Mesodermal cell (in vitro differentiated cells): ENCODE results near the gene MUC5B. TPM values are rescaled to one million over a fixed set of nuclear protein-coding genes. Genes with fewer than 3 reads are reported as not detected.
"Not testable (repeated sequence)": the region's sequence is repeated elsewhere in the genome, so short reads cannot be mapped to it uniquely, and the experiment has no call there.

Source experiments
- H3K27ac ChIP-seq: 2 replicates; pipeline ENCODE4 v1.7.0; 2013; ENCODE audit warnings: mild to moderate bottlenecking, low read depth, low read length, moderate library complexity; ENCODE audit not compliant: severe bottlenecking
- H3K36me3 ChIP-seq: 2 replicates; pipeline ENCODE4 v1.7.1; 2013; ENCODE audit warnings: mild to moderate bottlenecking, low read length, moderate library complexity; ENCODE audit not compliant: control insufficient read depth, insufficient read depth
- H3K4me1 ChIP-seq: one replicate; pipeline ENCODE4 v1.7.1; 2013; ENCODE audit warnings: mild to moderate bottlenecking, low read length; ENCODE audit not compliant: insufficient read depth, control insufficient read depth, poor library complexity, severe bottlenecking
- H3K4me3 ChIP-seq: 2 replicates; pipeline ENCODE4 v1.7.0; 2013; ENCODE audit warnings: low read length, control low read depth, mild to moderate bottlenecking; ENCODE audit not compliant: insufficient read depth, poor library complexity, severe bottlenecking; ENCODE audit errors: extremely low read depth
- H3K9me3 ChIP-seq: 2 replicates; pipeline ENCODE4 v1.7.1; 2013; ENCODE audit warnings: mild to moderate bottlenecking, low read length, moderate library complexity; ENCODE audit not compliant: control insufficient read depth
- WGBS, 2 experiments: methylation state at CpG; one replicate each; pipeline ENCODE4 v1.1.5; 2013; ENCODE audit warnings: missing lambda C conversion rate in 2 of 2; ENCODE audit not compliant: insufficient coverage in 2 of 2; 5-methylcytosine and 5-hydroxymethylcytosine counted together
- polyA plus RNA-seq, 2 experiments: library from polyadenylated mRNA; stranded (reverse); fragments of 50-300 nt; gene quantifications; one replicate each; pipeline ENCODE4 v1.2.3, GENCODE V29; 2013

MUC5B gene
- not detected for polyA plus RNA-seq (2013, experiment 1 of 2)
- not detected for polyA plus RNA-seq (2013, experiment 2 of 2)

DNA sequence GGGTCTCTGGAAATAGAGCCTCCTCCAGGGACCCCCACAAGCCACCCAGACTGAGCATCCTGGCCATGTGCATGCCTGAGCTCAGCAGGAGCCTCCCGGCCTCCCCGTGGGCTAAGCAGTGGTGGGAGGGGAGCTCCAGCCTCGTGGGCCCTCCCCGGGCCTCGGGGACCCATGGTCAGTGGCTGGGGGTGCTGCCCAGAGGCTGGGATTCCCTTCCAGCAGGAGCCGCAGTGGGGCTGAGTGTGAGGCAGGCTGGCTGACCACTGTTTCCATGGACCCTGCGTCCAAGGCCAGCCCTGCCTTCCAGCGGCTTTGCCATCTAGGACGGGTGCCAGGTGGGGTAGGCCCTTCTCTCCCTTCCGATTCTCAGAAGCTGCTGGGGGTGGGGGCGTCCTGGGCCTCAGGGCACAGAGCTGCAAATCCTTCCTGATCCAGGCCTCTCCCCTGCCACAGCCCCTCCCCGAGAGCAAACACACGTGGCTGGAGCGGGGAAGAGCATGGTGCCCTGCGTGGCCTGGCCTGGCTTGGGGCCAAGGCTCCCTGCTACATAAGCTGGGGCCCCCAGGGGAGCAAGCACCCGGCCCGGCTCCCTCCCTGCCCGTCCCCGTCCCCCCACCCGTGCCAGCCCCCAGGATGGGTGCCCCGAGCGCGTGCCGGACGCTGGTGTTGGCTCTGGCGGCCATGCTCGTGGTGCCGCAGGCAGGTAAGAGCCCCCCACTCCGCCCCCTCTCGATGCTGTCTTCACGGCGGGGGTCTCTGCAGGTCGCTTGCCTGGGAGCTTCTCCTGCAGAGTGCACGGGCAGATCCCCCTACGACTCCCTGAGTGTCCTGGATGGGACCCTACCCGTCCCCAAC is at the start of gene MUC5B:
MUC5B (plus strand) TSS at position 576 of the 855 bp plus-strand sequence; CDS start at position 634, 58 bp downstream.
- Histone ChIP-seq H3K27ac (no peak within 1 kb of the TSS), H3K9me3 (no peaks in the 10 kb centered on the region), H3K4me1 (no peaks in the 10 kb centered on the region), H3K36me3 (no peaks in the 10 kb centered on the region), H3K4me3 (no peak within 1 kb of the TSS)
- 93 to 94% methylated on average over 25 to 34 of the region's 36 CpGs for WGBS, 2 experiments

DNA sequence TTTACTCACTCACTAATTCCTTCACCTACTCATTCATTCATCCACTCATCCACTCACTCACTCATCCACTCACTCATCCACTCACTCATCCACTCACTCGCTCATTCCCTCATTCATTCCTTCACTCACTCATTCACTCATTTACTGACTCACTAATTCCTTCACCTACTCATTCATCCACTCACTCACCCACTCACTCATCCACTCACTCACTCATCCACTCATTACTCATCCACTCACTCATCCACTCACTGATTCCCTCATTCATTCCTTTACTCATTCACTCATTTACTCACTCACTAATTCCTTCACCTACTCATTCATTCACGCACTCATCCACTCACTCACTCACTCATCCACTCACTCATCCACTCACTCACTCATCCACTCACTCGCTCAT is 49.5 kb upstream of the MUC5B start:
- WGBS, 2 experiments, result 64 to 87% methylated on average over 3 of the region's 3 CpGs
- not testable (repeated sequence) for H3K27ac ChIP-seq, H3K36me3 ChIP-seq, H3K4me3 ChIP-seq, H3K4me1 ChIP-seq, H3K9me3 ChIP-seq

- Histone ChIP-seq H3K36me3 (no peaks in the 10 kb centered on the region), H3K27ac (no peak overlapping the region), H3K4me1 (no peaks in the 10 kb centered on the region), H3K9me3 (peaks cover 5% of the 10 kb centered on the region), H3K4me3 (no peak overlapping the region)
- WGBS, 2 experiments, result 89% methylated on average over 32 to 37 of the region's 39 CpGs
Observed at GRCh38 chr11:1174441-1175370, 48.2 kb upstream of the MUC5B start.

DNA sequence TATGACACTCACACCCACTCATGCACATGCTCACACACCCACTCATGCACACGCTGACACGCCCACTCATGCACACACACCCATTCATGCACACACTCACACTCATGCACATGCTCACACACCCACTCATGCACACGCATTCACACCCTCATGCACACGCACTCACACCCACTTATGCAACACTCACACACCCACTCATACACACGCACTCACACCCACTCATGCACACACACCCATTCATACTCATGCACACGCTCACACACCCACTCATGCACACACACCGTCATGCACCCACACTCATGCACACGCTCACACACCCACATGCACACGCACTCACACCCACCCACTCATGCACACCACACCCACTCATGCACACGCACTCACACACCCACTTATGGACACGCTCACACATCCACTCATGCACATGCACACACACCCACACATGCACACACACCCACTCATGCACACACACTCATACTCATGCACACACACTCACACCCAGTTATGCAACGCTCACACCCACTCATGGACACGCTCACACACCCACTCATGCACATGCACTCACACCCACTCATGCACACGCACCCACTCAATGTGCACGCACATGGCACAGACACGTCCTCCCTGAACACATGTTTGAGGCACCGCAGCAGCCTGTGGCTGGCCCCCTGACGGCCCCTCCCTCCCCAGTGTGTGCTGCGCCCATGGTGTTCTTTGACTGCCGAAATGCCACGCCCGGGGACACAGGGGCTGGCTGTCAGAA is 47.2 kb upstream of the MUC5B start:
- no peak overlapping the region for H3K27ac ChIP-seq
- no peak overlapping the region for H3K4me3 ChIP-seq
- H3K4me1 ChIP-seq, result no peaks in the 10 kb centered on the region
- peaks cover 5% of the 10 kb centered on the region for H3K9me3 ChIP-seq
- 81 to 83% methylated on average over 16 to 21 of the region's 22 CpGs for WGBS, 2 experiments
- no peaks in the 10 kb centered on the region for H3K36me3 ChIP-seq

GRCh38 chr11:1176224-1177019 is 46.4 kb upstream of the MUC5B start:
- no peak overlapping the region for H3K27ac ChIP-seq
- WGBS, 2 experiments, result 91 to 95% methylated on average over 29 to 32 of the region's 32 CpGs
- no peaks in the 10 kb centered on the region for H3K36me3 ChIP-seq
- H3K9me3 ChIP-seq, result peaks cover 5% of the 10 kb centered on the region
- no peak overlapping the region for H3K4me3 ChIP-seq
- no peaks in the 10 kb centered on the region for H3K4me1 ChIP-seq

DNA sequence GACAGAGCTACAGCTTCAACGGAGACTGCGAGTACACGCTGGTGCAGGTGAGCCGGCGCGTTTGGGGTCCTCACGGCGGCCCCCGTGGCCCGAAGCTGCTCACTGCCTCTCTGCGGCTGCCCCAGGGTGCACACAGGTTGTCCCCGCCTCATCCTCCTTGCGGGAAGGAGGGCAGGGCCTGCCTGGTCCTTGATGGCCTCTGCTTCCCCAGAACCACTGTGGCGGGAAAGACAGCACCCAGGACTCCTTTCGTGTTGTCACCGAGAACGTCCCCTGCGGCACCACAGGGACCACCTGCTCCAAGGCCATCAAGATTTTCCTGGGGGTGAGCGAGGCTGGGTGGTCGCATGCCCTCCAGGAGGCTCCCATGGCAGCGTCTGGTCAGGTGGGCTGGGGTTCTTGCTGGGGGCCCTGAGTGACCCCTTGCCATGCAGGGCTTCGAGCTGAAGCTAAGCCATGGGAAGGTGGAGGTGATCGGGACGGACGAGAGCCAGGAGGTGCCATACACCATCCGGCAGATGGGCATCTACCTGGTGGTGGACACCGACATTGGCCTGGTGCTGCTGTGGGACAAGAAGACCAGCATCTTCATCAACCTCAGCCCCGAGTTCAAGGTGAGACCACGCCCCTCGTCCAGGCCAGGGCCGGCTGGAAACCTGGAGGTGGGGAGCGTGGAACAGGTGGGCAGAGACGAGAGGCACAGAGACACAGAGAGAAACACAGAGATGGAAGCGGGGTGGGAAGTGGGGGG is 45.7 kb upstream of the MUC5B start:
- WGBS, 2 experiments, result 90 to 91% methylated on average over 30 to 31 of the region's 34 CpGs
- peaks cover 5% of the 10 kb centered on the region for H3K9me3 ChIP-seq
- no peaks in the 10 kb centered on the region for H3K4me1 ChIP-seq
- no peaks in the 10 kb centered on the region for H3K36me3 ChIP-seq
- no peak overlapping the region for H3K4me3 ChIP-seq
- H3K27ac ChIP-seq, result no peak overlapping the region

DNA sequence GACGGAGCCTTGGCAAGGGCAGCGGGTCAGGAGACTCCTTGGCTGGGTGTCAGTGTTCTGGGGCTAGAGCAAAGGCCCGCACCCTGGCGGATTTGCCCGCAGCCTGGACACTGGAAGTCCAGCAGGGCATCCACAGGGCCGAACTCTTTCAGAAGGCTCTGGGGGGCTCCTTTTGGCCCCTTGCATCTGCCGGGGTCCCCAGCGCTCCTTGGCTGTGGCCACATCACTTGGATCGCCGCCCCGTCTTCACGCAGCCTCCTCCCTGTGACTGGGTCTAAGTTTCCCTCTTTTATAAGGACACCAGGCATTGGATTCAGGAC is 45.1 kb upstream of the MUC5B start:
- no peaks in the 10 kb centered on the region for H3K36me3 ChIP-seq
- H3K4me3 ChIP-seq, result no peak overlapping the region
- H3K27ac ChIP-seq, result no peak overlapping the region
- H3K9me3 ChIP-seq, result peaks cover 5% of the 10 kb centered on the region
- H3K4me1 ChIP-seq, result no peaks in the 10 kb centered on the region
- 92 to 94% methylated on average over 12 of the region's 12 CpGs for WGBS, 2 experiments

DNA sequence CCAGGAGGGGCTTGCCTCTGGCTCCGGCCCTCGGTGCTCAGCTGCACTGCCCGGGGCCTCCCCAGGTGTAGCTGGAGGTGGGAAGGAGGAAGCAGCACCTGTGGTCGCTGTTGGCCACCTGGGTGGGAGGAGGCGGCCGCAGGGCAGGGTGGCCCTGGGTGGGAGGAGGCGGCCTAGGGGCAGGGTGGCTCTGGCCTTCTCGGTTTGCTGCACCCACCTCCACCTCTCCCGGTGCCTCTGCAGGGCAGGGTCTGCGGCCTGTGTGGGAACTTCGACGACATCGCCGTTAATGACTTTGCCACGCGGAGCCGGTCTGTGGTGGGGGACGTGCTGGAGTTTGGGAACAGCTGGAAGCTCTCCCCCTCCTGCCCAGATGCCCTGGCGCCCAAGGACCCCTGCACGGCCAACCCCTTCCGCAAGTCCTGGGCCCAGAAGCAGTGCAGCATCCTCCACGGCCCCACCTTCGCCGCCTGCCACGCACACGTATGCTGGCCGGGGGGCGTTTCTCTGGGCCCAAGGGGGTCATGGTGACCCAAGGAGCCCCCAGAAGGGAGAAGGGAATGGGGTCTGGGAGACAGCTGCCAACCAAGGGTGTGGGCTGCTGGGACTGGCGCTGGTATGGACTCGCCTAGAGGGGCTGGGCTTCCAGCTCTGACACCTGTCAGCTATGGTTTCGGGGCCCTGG is 44.5 kb upstream of the MUC5B start:
- Histone ChIP-seq H3K4me1 (no peaks in the 10 kb centered on the region), H3K9me3 (peaks cover 3% of the 10 kb centered on the region), H3K36me3 (no peaks in the 10 kb centered on the region), H3K27ac (no peak overlapping the region), H3K4me3 (no peak overlapping the region)
- whole genome bisulfite sequencing, 2 experiments, result 87 to 88% methylated on average over 23 to 25 of the region's 31 CpGs

DNA sequence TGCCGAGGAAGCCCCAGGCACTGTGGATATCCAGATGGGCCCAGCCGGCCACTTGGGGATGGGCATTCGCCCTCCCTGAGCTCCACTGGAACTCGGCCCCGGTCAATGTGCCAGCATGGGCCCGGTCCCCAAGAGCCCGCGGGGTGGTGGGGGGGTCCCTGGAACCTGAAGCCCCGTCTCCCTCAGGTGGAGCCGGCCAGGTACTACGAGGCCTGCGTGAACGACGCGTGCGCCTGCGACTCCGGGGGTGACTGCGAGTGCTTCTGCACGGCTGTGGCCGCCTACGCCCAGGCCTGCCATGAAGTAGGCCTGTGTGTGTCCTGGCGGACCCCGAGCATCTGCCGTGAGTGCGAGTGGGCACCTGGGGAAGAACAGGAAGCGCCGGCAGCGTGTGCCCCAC is 44.0 kb upstream of the MUC5B start:
- H3K4me1 ChIP-seq, result no peaks in the 10 kb centered on the region
- H3K27ac ChIP-seq, result no peak overlapping the region
- no peaks in the 10 kb centered on the region for H3K9me3 ChIP-seq
- 93 to 95% methylated on average over 21 to 28 of the region's 29 CpGs for WGBS, 2 experiments
- no peaks in the 10 kb centered on the region for H3K36me3 ChIP-seq
- H3K4me3 ChIP-seq, result no peak overlapping the region
